ENCODE measurements around the gene WNT3. TPM values are rescaled to one million over a fixed set of nuclear protein-coding genes. Genes with fewer than 3 reads are reported as not detected.

Gene WNT3
- total RNA-seq, 2 donors from 2014 or later, result 0.44 to 1.2 TPM

DNA sequence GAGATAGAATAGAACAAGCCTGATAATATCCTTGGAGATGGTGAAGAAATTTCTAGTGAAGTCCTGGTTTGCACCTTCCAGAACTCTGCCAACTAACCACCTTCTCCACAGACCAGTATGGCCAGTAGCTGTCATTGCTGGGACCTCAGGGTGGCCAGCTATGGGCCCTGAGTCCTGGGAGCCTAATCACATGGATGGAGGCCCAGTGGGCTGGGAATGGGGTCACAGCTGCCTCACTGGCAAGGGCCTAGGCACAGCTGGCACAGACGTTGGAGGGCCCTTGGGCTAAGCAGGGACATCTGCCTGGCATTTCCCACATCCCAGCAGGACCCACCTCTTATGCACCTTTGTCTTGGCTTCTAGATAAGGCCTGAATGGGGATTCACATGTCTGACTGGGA, 7.6 kb upstream of the WNT3 start:
- Histone ChIP-seq H3K4me1 (no peaks in the 10 kb centered on the region), H3K9me3 (no peaks in the 10 kb centered on the region), H3K36me3 (no peaks in the 10 kb centered on the region), H3K27me3 (peaks cover 0 to 15% of the 10 kb centered on the region in 2 donors), H3K4me3 (no peak overlapping the region), H3K27ac (no peak overlapping the region)
- TF ChIP-seq CTCF (IDR thresholded peaks at IDR 0.05), result no peak
- DNase-seq (ENCODE audit: low spot score), result no peak

DNA sequence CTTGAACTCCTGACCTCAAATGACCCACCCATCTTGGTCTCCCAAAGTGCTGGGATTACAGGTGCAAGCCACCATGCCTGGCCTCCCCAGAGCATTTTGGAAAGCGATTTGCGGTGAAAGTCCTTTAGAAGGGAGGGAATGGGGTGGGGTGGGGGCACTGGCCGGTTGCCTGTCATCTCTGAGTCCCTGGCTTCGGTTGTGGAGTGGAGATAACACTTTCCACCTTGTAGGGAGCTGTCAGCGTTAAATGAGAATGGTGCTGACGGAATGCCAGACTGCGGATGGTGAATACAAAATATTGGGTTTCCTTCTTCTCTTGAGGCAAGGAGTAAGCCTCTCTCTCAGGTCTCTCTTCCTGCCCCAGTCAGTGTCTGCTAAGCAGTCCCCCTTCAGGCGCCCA, 5.2 kb upstream of the WNT3 start:
- DNase-seq (ENCODE audit: low spot score), result no peak
- Histone ChIP-seq H3K4me3 (no peak overlapping the region), H3K36me3 (no peaks in the 10 kb centered on the region), H3K27me3 (peaks cover 14 to 37% of the 10 kb centered on the region in 2 donors), H3K27ac (no peak overlapping the region), H3K9me3 (no peaks in the 10 kb centered on the region), H3K4me1 (peaks cover 0 to 15% of the 10 kb centered on the region in 2 donors)
- TF ChIP-seq CTCF (IDR thresholded peaks at IDR 0.05), result no peak

- DNase-seq (ENCODE audit: low spot score), result no peak
- H3K27me3 ChIP-seq, result peaks cover 23 to 49% of the 10 kb centered on the region in 2 donors
Observed at GRCh38 chr17:46822388-46822921, 4.0 kb upstream of the WNT3 start.

DNA sequence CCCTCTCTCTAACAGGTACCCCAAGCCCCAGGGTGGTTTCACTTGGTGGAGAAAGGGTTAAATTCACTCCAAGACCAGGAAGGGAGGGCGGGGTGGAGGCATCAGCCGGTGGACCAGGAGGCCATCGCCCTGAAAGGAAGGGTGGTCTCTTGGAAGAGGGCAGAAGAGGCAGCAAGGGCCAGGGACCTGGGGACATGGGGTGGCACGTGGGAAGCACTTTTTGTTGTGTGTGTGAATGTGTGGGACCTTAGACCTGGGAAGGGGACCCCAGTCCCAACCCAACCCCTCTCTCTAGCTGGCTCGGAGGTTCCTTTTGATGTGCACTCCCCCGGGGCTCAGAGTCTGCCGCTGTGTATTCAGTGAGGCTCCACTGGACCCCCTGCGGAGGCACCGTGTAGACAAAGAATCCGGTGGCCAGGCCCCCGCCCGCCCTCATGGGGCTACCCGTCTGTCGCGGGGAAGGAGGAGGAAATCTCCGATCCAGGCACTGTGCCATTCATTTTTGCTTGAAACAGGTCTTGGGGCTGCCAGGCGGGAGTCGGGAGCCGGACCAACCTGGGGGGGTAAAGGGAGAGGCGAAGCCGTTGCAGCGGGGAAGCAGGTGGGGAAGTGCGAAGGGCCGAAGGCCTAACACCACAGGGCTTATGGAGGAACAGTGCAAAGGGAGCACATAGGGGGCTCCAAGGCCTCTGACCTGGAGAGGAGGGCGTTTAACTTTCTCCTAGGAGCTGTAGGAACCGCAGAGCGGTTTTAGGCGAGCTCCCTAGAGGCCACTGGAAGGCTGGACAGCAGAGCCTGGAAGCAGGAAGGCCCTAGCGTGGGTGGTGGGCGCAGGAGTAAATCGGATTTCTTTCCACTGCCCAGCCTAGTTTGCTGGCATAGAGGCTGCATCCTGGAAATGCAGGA, 3.2 kb upstream of the WNT3 start:
- no peak overlapping the region for H3K27ac ChIP-seq
- peaks cover 23 to 55% of the 10 kb centered on the region in 2 donors for H3K27me3 ChIP-seq
- no peak overlapping the region for H3K4me3 ChIP-seq
- no peaks in the 10 kb centered on the region for H3K9me3 ChIP-seq
- TF ChIP-seq CTCF (IDR thresholded peaks at IDR 0.05), result no peak
- H3K4me1 ChIP-seq, result peaks cover 0 to 24% of the 10 kb centered on the region in 2 donors
- no peak for DNase-seq (ENCODE audit: low spot score)
- no peaks in the 10 kb centered on the region for H3K36me3 ChIP-seq

More at GRCh38 chr17:46822388-46822921, 4.0 kb upstream of the WNT3 start:
- Histone ChIP-seq H3K9me3 (no peaks in the 10 kb centered on the region), H3K4me3 (no peak overlapping the region), H3K27ac (no peak overlapping the region), H3K4me1 (peaks cover 0 to 24% of the 10 kb centered on the region in 2 donors), H3K36me3 (no peaks in the 10 kb centered on the region)
- TF ChIP-seq CTCF (IDR thresholded peaks at IDR 0.05), result peak in 1 of 2 donors; percentile 54

DNA sequence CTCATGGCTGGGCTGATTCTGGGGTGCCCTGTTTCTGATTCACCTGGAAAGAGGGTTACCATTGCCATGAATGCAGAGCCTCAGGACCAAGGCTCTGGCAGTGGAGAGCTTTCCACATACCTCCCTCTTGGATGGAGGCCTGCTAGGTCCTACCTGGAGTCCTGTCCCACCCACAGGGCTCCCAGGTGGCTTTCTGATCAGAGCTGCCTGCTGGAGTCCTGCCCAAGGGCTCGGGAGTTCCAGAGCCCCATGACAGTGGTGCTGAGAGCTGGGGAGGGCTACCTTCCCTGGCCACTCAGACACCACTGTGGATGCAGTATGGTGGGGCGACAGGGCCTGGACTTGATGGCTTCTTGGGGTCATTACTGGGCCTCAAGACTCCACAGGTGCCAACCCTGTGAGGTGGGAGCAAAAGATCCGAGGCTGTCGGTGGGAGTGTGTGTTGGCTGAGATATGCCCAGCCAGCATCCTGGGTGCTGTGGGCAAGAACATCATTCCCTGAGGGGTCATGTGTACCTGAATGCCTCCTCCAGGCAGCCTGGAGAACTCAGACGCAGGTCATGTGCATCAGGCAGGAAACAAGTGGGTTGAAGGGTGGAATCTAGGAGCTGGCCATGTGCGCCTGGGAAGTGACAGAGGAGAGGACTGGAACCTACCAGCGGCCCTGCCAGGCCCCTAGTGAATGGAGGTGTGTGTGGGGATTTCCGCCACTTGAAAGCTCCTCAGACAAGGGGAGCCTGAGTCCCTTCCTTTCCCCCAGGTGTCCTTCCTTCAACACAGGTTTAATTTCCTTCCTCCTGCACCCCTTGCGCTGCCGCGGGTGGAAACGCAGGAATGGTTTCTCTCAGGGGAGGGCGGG, 2.3 kb upstream of the WNT3 start:
- Histone ChIP-seq H3K27ac (no peak overlapping the region), H3K27me3 (peaks cover 26 to 55% of the 10 kb centered on the region in 2 donors)

More for the DNA sequence above, 2.3 kb upstream of the WNT3 start:
- no peak for TF ChIP-seq CTCF (IDR thresholded peaks at IDR 0.05)
- H3K4me1 ChIP-seq, result peaks cover 0 to 24% of the 10 kb centered on the region in 2 donors
- H3K4me3 ChIP-seq, result no peak overlapping the region
- no peaks in the 10 kb centered on the region for H3K36me3 ChIP-seq
- no peak for DNase-seq (ENCODE audit: low spot score)
- no peaks in the 10 kb centered on the region for H3K9me3 ChIP-seq

Data from right atrium auricular region (tissue), 2 donors.